Cortex of kidney (tissue), 1 donor: ENCODE results near the gene ZFHX3.

ENCODE experiments used
- DNase-seq: peaks from one replicate; lab custom pipeline; 2025; lab: John Stamatoyannopoulos, UW

The ZFHX3 gene

DNA sequence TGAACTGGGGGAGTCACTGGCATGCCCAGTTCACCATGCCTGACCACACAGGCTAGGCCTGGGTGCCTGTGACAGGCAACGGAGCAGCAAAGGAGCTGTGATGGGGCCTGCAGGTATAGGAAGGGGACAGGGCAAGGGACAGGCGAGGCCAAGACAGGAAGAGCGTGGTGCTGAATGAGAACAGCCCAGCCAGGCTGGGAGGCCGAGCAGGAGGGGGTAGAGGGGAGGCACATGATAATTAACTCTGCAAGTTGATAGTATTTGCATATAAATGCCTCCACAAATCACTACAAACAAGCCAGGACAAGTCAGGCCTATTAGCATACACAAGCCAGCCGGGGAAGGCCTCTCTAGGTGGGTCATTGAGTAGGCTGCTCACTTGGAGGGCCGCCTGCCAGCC is 7.8 kb downstream of the ZFHX3 start:
- DNase-seq, result no peak

DNA sequence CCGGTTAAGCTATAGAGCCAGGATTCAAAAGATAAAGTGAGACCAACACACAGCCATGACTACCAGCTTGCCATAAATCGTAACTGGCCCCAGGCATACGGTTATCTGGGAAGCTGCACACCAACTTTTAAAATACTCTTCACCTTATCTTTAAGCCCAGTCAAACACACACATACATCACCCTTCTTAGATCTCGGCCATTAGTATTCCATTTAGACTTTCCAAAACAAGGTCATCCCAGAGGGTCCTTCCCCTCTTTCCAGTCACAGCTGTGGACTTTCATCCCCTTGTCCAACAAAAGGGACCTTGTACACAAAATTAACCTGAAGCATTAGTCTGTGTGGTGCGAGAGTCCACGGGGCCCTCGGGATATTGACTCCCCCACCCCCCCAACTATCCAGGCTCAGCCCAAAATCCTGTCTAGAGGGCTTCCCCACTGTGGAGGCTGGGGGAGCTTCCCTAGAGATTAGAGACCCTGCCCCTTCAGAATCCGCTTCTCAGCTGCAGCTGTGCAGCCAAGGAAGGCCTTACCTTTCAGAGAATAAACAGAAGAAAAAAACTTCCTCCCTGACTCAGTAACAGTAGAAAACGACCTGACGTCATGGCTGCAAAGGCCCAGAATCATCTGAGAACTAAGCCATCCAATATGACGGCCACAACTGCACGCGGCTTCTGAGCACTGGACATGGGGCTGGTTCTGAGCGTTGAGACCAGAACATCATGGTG is 9.9 kb downstream of the ZFHX3 start:
- DNase-seq, result no peak

DNA sequence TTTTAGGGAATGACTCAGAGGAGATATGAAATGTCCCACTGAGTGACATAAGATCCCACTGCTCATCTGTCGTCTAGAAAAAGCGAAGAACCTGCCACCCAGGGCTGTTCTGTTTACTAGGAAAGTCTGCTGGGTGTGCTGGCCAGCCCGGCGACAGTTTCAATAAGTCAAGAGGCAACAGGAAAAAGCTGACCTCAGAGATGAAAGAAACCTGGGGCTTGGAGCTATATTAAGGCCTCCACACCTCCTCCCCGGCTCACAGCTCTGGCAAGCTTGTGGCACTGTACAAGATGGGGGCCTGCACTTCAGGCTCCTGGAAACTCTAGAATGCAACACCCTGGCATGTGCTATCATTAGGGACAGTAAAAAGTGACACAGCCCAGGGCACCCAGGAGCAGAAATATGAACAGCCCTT is 10.6 kb downstream of the ZFHX3 start:
- no peak for DNase-seq

GRCh38 chr16:73036074-73036826 is 11.7 kb downstream of the ZFHX3 start:
- DNase-seq, result no peak

DNA sequence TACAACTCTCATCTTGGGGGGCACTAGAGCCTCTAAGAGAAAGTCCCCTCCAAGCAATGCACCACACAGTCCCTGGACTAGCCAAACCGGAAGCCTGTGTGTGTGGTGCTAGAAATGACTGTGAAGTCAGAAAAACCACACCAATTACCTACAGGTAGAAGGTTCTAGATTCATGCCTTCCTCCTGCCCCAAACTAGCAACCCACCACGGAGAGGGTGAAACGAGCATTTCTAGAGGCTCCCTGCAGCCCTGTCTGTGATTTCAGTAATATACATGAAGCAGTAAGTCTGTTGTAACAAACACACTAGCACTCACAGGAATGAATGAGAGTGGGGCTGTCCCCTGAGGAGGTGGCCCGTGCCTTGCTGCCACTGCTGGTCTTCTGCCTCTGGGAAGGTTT is 13.6 kb downstream of the ZFHX3 start:
- no peak for DNase-seq

DNA sequence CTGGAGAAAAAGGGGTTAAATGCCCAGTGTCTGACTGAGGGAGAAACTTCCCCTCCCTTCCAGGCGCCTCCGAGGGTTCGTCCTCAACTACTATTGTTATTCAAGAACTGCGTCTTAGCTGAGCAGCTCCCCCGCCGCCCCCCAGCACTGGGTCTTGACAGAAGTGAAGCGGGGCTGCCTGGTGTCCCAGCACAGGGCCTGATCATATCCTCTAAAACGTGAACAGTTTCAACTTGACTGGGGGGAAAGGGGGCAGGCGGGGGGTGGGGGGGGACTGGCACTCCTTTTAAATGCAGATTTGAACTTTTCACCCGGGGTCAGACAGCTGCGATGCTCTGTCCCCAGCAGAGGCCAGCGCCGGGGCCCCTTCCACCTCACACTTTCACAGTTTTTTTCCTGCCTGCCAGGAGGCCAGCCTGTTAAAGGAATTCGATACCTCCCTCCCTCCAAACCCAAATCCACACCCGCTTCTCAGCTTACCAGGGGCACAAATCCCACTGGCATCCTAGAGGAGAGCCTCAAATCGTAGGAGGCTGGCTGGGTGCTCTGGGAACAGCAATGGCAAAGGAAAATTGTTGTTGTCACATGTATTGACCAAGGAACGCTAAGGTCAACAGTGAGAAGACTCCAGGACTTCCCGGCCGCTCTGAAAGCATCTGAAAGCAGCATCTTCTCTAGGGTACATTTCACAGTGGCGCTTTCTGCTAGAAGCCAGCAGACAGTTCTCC is 14.5 kb downstream of the ZFHX3 start:
- DNase-seq, result no peak

DNA sequence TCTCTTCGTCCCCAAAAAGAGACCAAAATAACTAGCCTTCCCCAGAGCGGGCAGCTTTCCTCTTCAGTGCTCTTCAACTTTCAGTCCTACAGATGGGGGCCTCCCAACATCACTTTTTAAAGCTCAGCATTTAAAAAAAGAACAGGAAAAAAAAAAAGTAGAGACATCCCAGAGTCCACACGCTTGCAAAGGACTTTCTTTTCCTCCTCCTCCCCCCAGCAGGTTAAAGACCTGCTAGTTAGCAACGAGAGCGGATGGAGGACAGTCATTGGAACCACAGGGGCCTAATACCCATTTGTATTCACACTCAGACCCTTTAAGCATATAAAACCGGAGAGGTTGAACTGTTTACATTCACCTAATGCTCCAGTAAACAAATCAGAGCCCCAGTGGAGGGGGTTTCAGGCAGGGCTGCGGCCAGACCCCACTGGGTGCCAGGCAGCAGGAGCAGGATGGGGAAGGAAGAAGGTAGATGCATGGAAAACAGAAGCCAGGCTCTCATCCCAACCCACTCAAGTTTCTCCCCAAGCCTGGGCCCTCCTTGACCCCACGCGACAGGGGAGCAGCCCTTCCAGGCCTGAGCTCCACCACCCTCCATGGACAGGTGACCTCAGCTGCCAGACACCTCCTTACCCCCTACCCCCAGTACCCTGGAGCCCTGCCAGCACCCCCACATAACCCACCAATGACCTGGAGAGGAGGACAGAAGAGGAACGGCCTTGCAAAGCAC is 15.2 kb downstream of the ZFHX3 start:
- no peak for DNase-seq

GRCh38 chr16:73031984-73032383 is 15.9 kb downstream of the ZFHX3 start:
- DNase-seq, result no peak

GRCh38 chr16:73031155-73031866 is 16.6 kb downstream of the ZFHX3 start:
- DNase-seq, result no peak

- DNase-seq, result no peak
Measured at GRCh38 chr16:73028721-73029361, 19.1 kb downstream of the ZFHX3 start.

- DNase-seq, result no peak
Measured at GRCh38 chr16:73028263-73028662, 19.7 kb downstream of the ZFHX3 start.

DNA sequence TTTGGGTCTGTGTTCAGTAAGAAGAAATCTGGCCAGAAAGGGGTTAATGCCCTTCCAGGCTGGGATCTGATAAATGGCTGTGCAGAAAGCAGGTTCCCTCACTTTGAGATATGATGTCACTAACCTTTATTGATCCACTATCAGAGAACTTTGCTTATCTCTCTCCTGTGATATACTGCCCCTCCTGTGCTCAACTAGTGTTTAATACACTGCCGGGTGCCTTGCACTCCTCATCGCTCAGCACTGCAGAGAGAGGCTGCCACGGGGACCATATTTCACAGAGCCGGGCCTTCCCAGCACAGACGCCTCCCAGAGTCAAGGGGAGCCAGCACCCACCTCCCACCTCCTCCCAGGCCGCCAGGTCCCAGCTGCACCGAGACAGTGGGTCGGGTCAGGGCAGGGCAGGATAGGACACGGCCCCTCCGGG is 20.2 kb downstream of the ZFHX3 start:
- DNase-seq, result no peak

DNA sequence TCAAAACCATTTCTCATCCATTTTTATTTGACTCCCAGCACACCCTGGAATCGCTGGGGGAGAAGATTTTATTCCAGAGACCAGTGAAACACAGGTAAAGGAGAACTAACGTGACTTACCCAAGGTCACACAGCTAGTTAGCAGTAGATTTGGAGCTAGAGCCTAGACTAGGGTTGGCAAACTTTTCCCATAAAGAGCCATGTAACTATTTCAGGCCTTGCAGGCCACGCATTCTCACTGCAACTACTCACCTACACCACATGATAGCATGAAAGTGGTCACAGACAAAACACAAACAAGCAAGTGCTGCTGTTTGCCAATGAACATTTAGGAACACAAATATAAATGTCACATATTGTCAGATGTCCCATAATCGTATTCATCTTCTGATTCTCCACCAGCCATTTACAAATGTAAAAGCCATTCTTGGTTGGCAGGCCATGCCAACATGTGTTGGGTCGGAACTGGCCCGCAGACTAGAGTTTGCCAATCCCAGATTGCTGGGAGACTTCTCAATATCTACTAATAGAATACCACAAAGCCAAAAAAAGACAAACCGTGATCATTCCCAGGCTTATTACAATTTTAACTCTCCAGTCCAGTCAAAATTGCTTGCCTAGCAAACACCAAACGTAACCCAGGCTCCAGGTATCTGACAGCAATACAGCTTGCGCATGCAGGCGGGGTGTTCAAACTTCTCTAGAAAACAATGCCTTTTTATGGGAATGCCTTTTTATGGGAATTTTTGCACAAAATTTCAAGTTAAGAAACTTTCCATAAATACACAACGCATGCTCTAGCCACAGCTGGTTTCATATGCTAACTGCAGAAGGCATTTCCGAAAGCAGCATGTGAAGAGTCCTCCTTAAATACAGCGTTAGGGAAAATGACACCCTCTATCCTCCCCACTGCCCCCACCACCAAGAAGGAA is 20.9 kb downstream of the ZFHX3 start:
- DNase-seq, result no peak

- no peak for DNase-seq
Measured at GRCh38 chr16:73025856-73026210, 22.1 kb downstream of the ZFHX3 start.

- DNase-seq, result no peak
Measured at GRCh38 chr16:73025151-73025855, 22.6 kb downstream of the ZFHX3 start.

DNA sequence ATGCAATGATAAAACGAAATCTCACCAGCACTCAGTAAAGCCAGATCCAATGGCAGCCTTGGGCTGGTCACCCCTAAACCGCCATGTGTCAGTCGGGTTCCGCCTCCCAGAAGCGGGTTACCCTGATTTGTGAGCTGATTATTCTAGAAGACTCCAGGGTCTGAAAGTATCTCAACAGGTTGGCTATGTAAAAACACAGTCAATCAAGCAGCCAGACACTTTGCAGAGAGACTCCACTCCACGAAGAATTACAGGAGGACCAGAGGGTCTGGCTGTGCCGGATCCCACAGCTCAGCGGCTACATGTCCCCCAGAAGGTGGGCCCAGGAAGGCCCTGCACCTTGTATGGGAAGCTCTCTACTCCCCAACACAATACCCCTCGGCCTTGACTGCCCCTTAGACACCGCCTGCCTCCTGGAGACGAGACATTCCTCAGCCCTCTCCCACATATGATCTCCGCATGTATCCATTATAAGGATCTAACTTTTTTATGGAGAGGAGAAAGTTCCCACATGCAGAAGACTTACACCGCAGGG is 23.3 kb downstream of the ZFHX3 start:
- no peak for DNase-seq

DNA sequence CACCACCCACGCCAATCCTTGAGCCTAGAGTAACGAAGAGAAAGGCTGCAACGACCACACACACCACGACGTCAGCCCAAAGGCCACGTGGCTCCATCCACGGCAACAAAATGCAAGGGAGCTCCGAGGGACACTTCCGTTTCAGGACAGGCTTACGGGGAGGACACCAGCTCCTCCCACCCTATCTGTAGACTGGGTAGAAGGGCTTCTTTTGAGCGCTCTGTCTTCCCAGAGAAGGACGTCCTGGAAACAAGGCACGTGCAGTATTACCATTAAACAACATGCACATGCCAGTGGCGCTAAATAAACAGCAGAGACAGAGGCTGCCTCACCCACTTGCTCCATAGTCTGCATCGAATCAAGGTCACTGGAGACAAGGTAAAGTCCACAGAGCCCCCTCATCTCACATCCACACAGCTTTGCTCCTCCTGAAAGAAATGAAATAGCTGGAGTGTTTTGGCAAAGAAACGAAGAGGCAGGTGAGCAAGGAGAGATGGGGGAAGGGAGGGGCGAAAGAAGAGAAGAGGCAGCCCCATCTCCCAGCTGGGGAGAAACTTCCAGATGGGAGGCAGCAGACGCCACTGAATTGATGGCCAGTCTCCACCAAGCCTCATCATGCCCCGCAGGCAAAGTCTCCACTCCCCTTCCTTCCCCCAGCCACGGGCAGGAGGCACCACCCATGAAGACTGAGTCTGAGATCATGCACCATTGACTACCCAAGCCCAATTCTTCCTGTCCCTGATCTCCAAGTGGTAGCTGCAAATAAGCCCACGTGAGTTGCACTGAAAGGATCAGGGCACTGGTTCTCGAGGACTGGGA is 24.0 kb downstream of the ZFHX3 start:
- DNase-seq, result no peak

- no peak for DNase-seq
Measured at GRCh38 chr16:73023320-73023719, 24.6 kb downstream of the ZFHX3 start.
